Transverse colon (tissue), 4 donors: ENCODE results near the gene NOP53.

Experiments used
- CTCF ChIP-seq, 5 experiments: fragments of 200-600 bp in 3 of 5; fragments of 450-650 bp in 2 of 5; sonication (generic) in 3 of 5; IDR thresholded peaks; 1 replicate in 2 of 5; 2 replicates in 3 of 5; pipeline ENCODE4 v1.5.1; 2016 to 2017; ENCODE audit warnings: antibody characterized with exemption in 5 of 5, inconsistent platforms in 3 of 5, mild to moderate bottlenecking in 2 of 5, moderate library complexity in 1 of 5
- EP300 ChIP-seq: sonication (generic); formaldehyde crosslinking; IDR thresholded peaks from one replicate; pipeline ENCODE4 v1.6.1; 2017; ENCODE audit warnings: antibody characterized with exemption, low read depth
- POLR2A ChIP-seq: fragments of 450-650 bp; IDR thresholded peaks from one replicate; pipeline ENCODE4 v1.6.1; 2016; ENCODE audit warnings: antibody characterized with exemption, mild to moderate bottlenecking, moderate library complexity
- POLR2AphosphoS5 ChIP-seq, 3 donors: sonication (generic); formaldehyde crosslinking; IDR thresholded peaks; one replicate each; pipeline ENCODE4 v1.6.1; 2016; ENCODE audit warnings: antibody characterized with exemption in 3 of 3

GRCh38 chr19:47796785-47797184, 51.4 kb downstream of the NOP53 start:
- TF ChIP-seq CTCF (IDR thresholded peaks at IDR 0.05) (no peak), POLR2A (no peak), POLR2AphosphoS5 (IDR thresholded peaks at IDR 0.05) (no peak), EP300 (no peak)
